Lung (tissue), 12 donors: ENCODE data around the gene SLC28A3. TPM values are rescaled to one million over a fixed set of nuclear protein-coding genes. Genes with fewer than 3 reads are reported as not detected.

ENCODE experiments used
- ATAC-seq: fragments of 200-7000 bp; cut with Tn5 transposase; one replicate; pipeline ENCODE4 v1.9.1; 2020; ENCODE audit warnings: moderate number of reproducible peaks; ENCODE audit not compliant: insufficient read depth, low FRiP score
- DNase-seq, 3 donors: peaks; one replicate each; pipeline ENCODE4 v3.0.0-alpha.2; 2013 to 2017
- H3K27ac ChIP-seq, 2 donors: one replicate each; pipeline ENCODE4 v1.5.1; 2013; ENCODE audit warnings: mild to moderate bottlenecking in 2 of 2, moderate library complexity in 2 of 2, control low read depth in 1 of 2, inconsistent platforms in 1 of 2, low read depth in 1 of 2, low read length in 1 of 2
- H3K27me3 ChIP-seq, 3 donors: one replicate each; pipeline ENCODE4 v1.5.1; 2013; ENCODE audit warnings: low read length in 2 of 3; ENCODE audit not compliant: control insufficient read depth in 3 of 3, insufficient read depth in 3 of 3
- H3K36me3 ChIP-seq, 4 donors: one replicate each; pipeline ENCODE4 v1.5.1; 2013; ENCODE audit warnings: low read length in 4 of 4, mild to moderate bottlenecking in 1 of 4, moderate library complexity in 1 of 4; ENCODE audit not compliant: control insufficient read depth in 4 of 4, insufficient read depth in 4 of 4
- H3K4me1 ChIP-seq, 5 donors: one replicate each; pipeline ENCODE4 v1.5.1; 2013; ENCODE audit warnings: low read length in 5 of 5, mild to moderate bottlenecking in 2 of 5, moderate library complexity in 1 of 5; ENCODE audit not compliant: control insufficient read depth in 5 of 5, insufficient read depth in 5 of 5
- H3K4me3 ChIP-seq: one replicate; pipeline ENCODE4 v1.5.1; 2013; ENCODE audit warnings: mild to moderate bottlenecking, control low read depth, moderate library complexity
- H3K9ac ChIP-seq, 2 donors: one replicate each; pipeline ENCODE4 v1.5.1; 2013; ENCODE audit warnings: low read length in 2 of 2, control low read depth in 1 of 2; ENCODE audit not compliant: insufficient read depth in 1 of 2
- H3K9me3 ChIP-seq, 4 donors: one replicate each; pipeline ENCODE4 v1.5.1; 2013; ENCODE audit warnings: low read length in 3 of 4, mild to moderate bottlenecking in 1 of 4, moderate library complexity in 1 of 4; ENCODE audit not compliant: control insufficient read depth in 4 of 4, insufficient read depth in 3 of 4
- WGBS, 2 donors: extraction: QIAGEN DNeasy Blood & Tissue Kit; methylation state at CpG; one replicate each; pipeline ENCODE4 v1.1.7; 2013; 5-methylcytosine and 5-hydroxymethylcytosine counted together
- polyA plus RNA-seq, 2 donors: library from polyadenylated mRNA; stranded (reverse); fragments of 200-250 nt; gene quantifications; one replicate each; pipeline ENCODE4 v1.2.1, GENCODE V29; 2013
- total RNA-seq, 2 donors: library from RNA; depleted of rRNA in 1 of 2; stranded (reverse); fragments of >200 nt in 1 of 2; gene quantifications; one replicate each; pipeline ENCODE4 v1.2.1, GENCODE V29; 2014 to 2021
- TF ChIP-seq, protein P1 (sequence below): IDR thresholded peaks from 2 replicates; pipeline ENCODE4 v1.5.1; 2012; ENCODE audit warnings: mild to moderate bottlenecking; ENCODE audit errors: control extremely low read depth, extremely low read depth
- donor health status: control.
- donor health status: control.
- donor health status: Bipolar disorder and iron deficiency.
- donor health status: healthy.
- donor health status: DM: yes; HTN: yes; CAD: no.

SLC28A3 gene
- total and polyA plus RNA-seq, 4 donors: 0.59 to 4.0 (median 0.88) TPM

DNA sequence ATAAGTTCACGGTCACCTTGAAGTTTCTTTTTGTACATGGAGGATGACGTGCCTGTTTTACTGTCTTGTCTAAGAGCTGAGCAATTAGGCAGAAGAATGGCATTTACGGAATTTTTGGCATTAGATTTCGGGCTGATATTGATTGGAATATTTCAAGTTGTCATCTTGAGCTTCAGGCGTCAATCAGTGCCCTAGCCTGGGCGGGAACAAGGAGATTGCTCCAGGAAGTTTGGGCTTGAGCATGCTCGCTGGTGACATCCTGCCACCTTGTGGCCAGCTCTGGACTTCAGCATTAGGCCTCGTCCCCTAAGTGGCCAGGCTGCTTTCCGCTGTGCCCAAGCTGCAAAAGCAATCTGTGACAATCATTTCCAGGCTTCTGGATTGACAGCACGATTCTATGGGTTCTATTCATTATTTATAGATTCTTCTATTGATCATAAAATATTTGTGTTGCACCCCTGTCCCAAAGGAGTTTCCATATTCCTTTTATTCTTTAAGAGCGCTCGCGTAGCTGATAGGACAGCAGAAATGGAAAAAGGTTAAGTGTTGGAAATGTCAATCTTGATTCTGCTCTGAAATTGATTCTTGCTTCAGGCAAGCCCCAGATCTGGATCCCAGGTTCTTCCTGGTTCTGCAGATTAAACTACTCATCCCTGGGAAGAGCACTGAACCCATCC is 79.3 kb downstream of the SLC28A3 start:
- no peaks in the 10 kb centered on the region for H3K4me1 ChIP-seq
- no peak overlapping the region for H3K4me3 ChIP-seq
- peak overlapping the region in 1 of 2 donors; percentile 75 for H3K9ac ChIP-seq
- H3K27me3 ChIP-seq: peaks cover 0 to 3% (median 0%) of the 10 kb centered on the region in 3 donors
- DNase-seq (peak; percentile 84 to 88 (median 85)), ATAC-seq (peak; percentile 93)
- TF ChIP-seq, protein P1, sequence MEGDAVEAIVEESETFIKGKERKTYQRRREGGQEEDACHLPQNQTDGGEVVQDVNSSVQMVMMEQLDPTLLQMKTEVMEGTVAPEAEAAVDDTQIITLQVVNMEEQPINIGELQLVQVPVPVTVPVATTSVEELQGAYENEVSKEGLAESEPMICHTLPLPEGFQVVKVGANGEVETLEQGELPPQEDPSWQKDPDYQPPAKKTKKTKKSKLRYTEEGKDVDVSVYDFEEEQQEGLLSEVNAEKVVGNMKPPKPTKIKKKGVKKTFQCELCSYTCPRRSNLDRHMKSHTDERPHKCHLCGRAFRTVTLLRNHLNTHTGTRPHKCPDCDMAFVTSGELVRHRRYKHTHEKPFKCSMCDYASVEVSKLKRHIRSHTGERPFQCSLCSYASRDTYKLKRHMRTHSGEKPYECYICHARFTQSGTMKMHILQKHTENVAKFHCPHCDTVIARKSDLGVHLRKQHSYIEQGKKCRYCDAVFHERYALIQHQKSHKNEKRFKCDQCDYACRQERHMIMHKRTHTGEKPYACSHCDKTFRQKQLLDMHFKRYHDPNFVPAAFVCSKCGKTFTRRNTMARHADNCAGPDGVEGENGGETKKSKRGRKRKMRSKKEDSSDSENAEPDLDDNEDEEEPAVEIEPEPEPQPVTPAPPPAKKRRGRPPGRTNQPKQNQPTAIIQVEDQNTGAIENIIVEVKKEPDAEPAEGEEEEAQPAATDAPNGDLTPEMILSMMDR: peak; percentile 88
- H3K9me3 ChIP-seq: no peaks in the 10 kb centered on the region
- WGBS, 2 donors: 36 to 40% methylated on average over 13 of the region's 13 CpGs
- no peak overlapping the region for H3K27ac ChIP-seq
- H3K36me3 ChIP-seq: no peaks in the 10 kb centered on the region

DNA sequence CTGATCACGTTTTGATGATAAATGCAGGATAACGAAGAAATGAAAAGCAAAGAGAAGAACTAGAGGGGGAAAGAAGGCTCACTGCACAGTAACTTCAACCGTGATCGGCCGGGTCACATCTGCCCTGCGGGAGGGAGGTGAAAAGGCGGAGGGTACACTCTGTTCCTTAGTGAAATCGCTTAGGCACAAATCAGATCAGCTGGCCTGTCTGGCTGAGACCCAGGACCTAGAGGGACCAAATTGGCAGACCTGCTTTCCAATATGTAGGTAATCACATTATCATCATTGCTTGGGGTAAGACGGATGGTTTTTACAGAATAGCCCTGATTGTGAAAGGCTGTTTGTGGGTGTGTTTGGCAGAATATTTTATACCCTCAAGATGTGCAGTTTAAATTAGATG is 82.2 kb downstream of the SLC28A3 start:
- Histone ChIP-seq H3K4me1 (peaks cover 0 to 6% (median 0%) of the 10 kb centered on the region in 5 donors), H3K4me3 (no peak overlapping the region), H3K36me3 (no peaks in the 10 kb centered on the region), H3K9ac (no peak overlapping the region), H3K27ac (no peak overlapping the region), H3K27me3 (no peaks in the 10 kb centered on the region), H3K9me3 (no peaks in the 10 kb centered on the region)
- 79 to 82% methylated on average over 9 of the region's 9 CpGs for WGBS, 2 donors
- no peak for ATAC-seq
- no peak for DNase-seq
- TF ChIP-seq, protein P1: no peak

DNA sequence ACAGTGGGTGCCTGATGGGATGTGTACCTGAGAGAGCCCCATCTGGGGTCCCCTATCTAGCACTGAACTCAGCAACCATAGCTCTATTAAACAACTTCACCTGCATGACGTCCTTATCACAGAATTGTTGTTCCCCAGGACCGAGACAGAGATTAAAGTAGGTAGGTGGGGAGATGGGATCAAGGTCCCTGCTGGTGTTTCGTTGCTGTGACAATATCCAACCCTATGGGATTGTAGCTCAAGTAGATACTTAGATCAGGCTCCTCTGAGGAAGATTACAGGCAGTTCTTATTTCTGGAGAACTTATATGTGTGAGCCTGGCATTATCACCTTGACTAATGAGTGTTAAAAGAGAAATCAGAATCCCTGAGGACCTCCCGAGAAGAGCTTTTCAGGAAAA is 84.9 kb downstream of the SLC28A3 start:
- no peaks in the 10 kb centered on the region for H3K27me3 ChIP-seq
- DNase-seq: no peak
- peaks cover 0 to 12% (median 0%) of the 10 kb centered on the region in 5 donors for H3K4me1 ChIP-seq
- no peak overlapping the region for H3K4me3 ChIP-seq
- no peaks in the 10 kb centered on the region for H3K9me3 ChIP-seq
- WGBS, 2 donors: 79 to 80% methylated on average over 4 of the region's 4 CpGs
- no peak overlapping the region for H3K9ac ChIP-seq
- ATAC-seq: no peak
- H3K27ac ChIP-seq: no peak overlapping the region
- TF ChIP-seq, protein P1: no peak
- H3K36me3 ChIP-seq: no peaks in the 10 kb centered on the region
